HG03139 (cell line): ENCODE measurements around the gene TIMM21.

ENCODE experiments used
- ATAC-seq: cut with Tn5 transposase; IDR thresholded peaks from one replicate; pipeline ENCODE4 v1.9.1; 2021; ENCODE audit not compliant: unreplicated experiment

TIMM21 gene

GRCh38 chr18:74147779-74148542, at the start of gene TIMM21, which contains the start of gene FBXO15:
Gene TIMM21 (plus strand): TSS chr18:74148523. CDS start chr18:74148809, 286 bp downstream.
Gene FBXO15 (minus strand): TSS chr18:74147834. CDS start chr18:74147785, 49 bp downstream.
- ATAC-seq: peak; percentile 88

GRCh38 chr18:74108460-74108859, 39.9 kb upstream of the TIMM21 start:
- ATAC-seq: no peak

- ATAC-seq: no peak
These were observed 38.2 kb upstream of the TIMM21 start for GRCh38 chr18:74110149-74110548.

- ATAC-seq: no peak
These were observed 37.3 kb upstream of the TIMM21 start for GRCh38 chr18:74110976-74111375.

GRCh38 chr18:74113711-74114110, 34.6 kb upstream of the TIMM21 start:
- ATAC-seq: no peak

GRCh38 chr18:74114116-74114515, 34.2 kb upstream of the TIMM21 start:
- ATAC-seq: no peak

GRCh38 chr18:74115046-74115445, 33.3 kb upstream of the TIMM21 start:
- ATAC-seq: no peak

- no peak for ATAC-seq
These were observed 31.4 kb upstream of the TIMM21 start for GRCh38 chr18:74116633-74117554.

GRCh38 chr18:74123200-74123599, 25.1 kb upstream of the TIMM21 start:
- no peak for ATAC-seq

GRCh38 chr18:74124642-74125041, 23.7 kb upstream of the TIMM21 start:
- no peak for ATAC-seq

- ATAC-seq: no peak
These were observed 21.4 kb upstream of the TIMM21 start for GRCh38 chr18:74126684-74127655.

- ATAC-seq: no peak
These were observed 20.2 kb upstream of the TIMM21 start for GRCh38 chr18:74128159-74128558.

GRCh38 chr18:74131124-74131523, 17.2 kb upstream of the TIMM21 start:
- ATAC-seq: no peak

GRCh38 chr18:74132201-74132600, 16.1 kb upstream of the TIMM21 start:
- no peak for ATAC-seq

- no peak for ATAC-seq
These were observed 10.3 kb upstream of the TIMM21 start for GRCh38 chr18:74137920-74138538.

GRCh38 chr18:74139411-74139810, 8.9 kb upstream of the TIMM21 start:
- no peak for ATAC-seq

- no peak for ATAC-seq
These were observed 8.4 kb upstream of the TIMM21 start for GRCh38 chr18:74139888-74140287.

GRCh38 chr18:74140582-74140981, 7.7 kb upstream of the TIMM21 start:
- no peak for ATAC-seq

- ATAC-seq: no peak
These were observed 6.7 kb upstream of the TIMM21 start for GRCh38 chr18:74141667-74142066.

- no peak for ATAC-seq
These were observed 6.1 kb upstream of the TIMM21 start for GRCh38 chr18:74142252-74142651.
